ENCODE measurements around the gene RACK1.

RACK1 gene

GRCh38 chr5:181259974-181260719 lies 16.4 kb upstream of the RACK1 start:
- DNase-seq (ENCODE audit: low read depth): no peak

- no peak for DNase-seq (ENCODE audit: low read depth)
Measured at GRCh38 chr5:181259283-181259682, 15.6 kb upstream of the RACK1 start.

- no peak for DNase-seq (ENCODE audit: low read depth)
Measured at GRCh38 chr5:181258576-181258975, 14.9 kb upstream of the RACK1 start.

- no peak for DNase-seq (ENCODE audit: low read depth)
Measured at GRCh38 chr5:181255836-181256578, 12.3 kb upstream of the RACK1 start.

- DNase-seq (ENCODE audit: low read depth): no peak
Measured at GRCh38 chr5:181255276-181255675, 11.6 kb upstream of the RACK1 start.

- no peak for DNase-seq (ENCODE audit: low read depth)
Measured at GRCh38 chr5:181248277-181248676, 4.6 kb upstream of the RACK1 start.

GRCh38 chr5:181246276-181247049 lies 2.8 kb upstream of the RACK1 start:
- peak; percentile 59 for DNase-seq (ENCODE audit: low read depth)

GRCh38 chr5:181245427-181246275 lies 1.9 kb upstream of the RACK1 start:
- DNase-seq (ENCODE audit: low read depth): no peak

GRCh38 chr5:181243018-181243563 lies 615 bp downstream of the RACK1 start:
- DNase-seq (ENCODE audit: low read depth): no peak

GRCh38 chr5:181242031-181242451 lies 1.7 kb downstream of the RACK1 start:
- no peak for DNase-seq (ENCODE audit: low read depth)

- no peak for DNase-seq (ENCODE audit: low read depth)
Measured at GRCh38 chr5:181241393-181241975, 2.2 kb downstream of the RACK1 start.

- no peak for DNase-seq (ENCODE audit: low read depth)
Measured at GRCh38 chr5:181239062-181239663, 4.5 kb downstream of the RACK1 start.

GRCh38 chr5:181237729-181238385 lies 5.8 kb downstream of the RACK1 start:
- DNase-seq (ENCODE audit: low read depth): no peak

GRCh38 chr5:181236954-181237641 lies 6.6 kb downstream of the RACK1 start:
- no peak for DNase-seq (ENCODE audit: low read depth)

- DNase-seq (ENCODE audit: low read depth): no peak
Measured at GRCh38 chr5:181236471-181236870, 7.2 kb downstream of the RACK1 start.

GRCh38 chr5:181235689-181236366 lies 7.9 kb downstream of the RACK1 start:
- DNase-seq (ENCODE audit: low read depth): no peak

GRCh38 chr5:181235323-181235688 lies 8.4 kb downstream of the RACK1 start:
- no peak for DNase-seq (ENCODE audit: low read depth)

GRCh38 chr5:181234455-181235306 lies 9.0 kb downstream of the RACK1 start:
- no peak for DNase-seq (ENCODE audit: low read depth)
